Endothelial cell of umbilical vein (primary cell): Measurements from ENCODE around the gene ZNF669.

Experiments
- CTCF ChIP-seq, 2 donors: IDR thresholded peaks; 1 replicate in 1 of 2; 2 replicates in 1 of 2; pipeline ENCODE4 v1.5.1; 2011; ENCODE audit warnings: low read length in 2 of 2, mild to moderate bottlenecking in 2 of 2, moderate library complexity in 2 of 2, control low read depth in 1 of 2, inconsistent platforms in 1 of 2, low read depth in 1 of 2; ENCODE audit not compliant: insufficient read depth in 1 of 2; ENCODE audit errors: extremely low read depth in 1 of 2
- EZH2 ChIP-seq: IDR thresholded peaks from 2 replicates; pipeline ENCODE4 v1.6.1; 2012; ENCODE audit warnings: borderline replicate concordance, low read depth, mild to moderate bottlenecking, moderate library complexity, low read length, inconsistent platforms; ENCODE audit not compliant: severe bottlenecking

- no peak for TF ChIP-seq CTCF (IDR thresholded peaks at IDR 0.05; ENCODE audit: extremely low read depth in 1 of 2, insufficient read depth in 1 of 2, low read depth in 1 of 2, low read length in 2 of 2)
- TF ChIP-seq EZH2 = no peak
Observed at GRCh38 chr1:247096112-247096511, 8.0 kb downstream of the ZNF669 start.
